ENCODE results near the gene ABCA12. TPM values are rescaled to one million over a fixed set of nuclear protein-coding genes. Genes with fewer than 3 reads are reported as not detected.

Gene ABCA12
- total RNA-seq, 1 experiment from 2014 or later: 1.3 TPM

DNA sequence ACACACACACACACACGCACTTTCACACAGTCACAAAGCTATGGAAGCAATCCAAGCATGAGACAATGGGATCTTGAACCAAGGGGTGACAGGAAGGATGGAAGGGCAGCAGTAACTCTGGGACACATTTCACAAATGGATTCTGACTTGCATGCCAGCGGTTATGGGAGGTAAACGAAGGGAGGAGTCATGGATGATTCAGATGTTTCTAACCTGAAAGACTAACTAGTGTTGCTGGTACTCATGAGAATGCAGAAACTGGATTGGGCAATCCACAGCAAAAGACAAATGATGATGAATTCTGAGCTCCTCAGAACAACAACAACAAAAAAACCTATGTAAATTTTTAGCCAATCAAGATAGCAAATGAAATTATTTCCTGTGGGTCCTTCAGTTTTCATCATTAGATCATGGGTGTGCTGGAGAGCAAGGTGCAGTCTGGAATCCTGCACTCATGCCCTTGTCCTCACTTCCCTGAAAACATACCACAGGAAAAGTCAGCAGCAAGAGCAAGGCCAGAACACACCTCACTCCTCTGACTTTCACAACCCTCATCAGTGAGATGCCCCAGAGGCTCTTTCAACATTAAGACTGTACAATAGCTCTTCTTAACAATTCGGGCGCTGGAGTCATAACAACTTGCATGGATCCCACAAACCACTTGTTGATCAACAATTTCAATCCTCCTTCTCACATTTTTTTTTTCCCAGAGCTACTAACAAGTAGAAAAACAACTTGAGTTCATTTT, 32.6 kb downstream of the ABCA12 start (continued):
- TF ChIP-seq, protein P1, sequence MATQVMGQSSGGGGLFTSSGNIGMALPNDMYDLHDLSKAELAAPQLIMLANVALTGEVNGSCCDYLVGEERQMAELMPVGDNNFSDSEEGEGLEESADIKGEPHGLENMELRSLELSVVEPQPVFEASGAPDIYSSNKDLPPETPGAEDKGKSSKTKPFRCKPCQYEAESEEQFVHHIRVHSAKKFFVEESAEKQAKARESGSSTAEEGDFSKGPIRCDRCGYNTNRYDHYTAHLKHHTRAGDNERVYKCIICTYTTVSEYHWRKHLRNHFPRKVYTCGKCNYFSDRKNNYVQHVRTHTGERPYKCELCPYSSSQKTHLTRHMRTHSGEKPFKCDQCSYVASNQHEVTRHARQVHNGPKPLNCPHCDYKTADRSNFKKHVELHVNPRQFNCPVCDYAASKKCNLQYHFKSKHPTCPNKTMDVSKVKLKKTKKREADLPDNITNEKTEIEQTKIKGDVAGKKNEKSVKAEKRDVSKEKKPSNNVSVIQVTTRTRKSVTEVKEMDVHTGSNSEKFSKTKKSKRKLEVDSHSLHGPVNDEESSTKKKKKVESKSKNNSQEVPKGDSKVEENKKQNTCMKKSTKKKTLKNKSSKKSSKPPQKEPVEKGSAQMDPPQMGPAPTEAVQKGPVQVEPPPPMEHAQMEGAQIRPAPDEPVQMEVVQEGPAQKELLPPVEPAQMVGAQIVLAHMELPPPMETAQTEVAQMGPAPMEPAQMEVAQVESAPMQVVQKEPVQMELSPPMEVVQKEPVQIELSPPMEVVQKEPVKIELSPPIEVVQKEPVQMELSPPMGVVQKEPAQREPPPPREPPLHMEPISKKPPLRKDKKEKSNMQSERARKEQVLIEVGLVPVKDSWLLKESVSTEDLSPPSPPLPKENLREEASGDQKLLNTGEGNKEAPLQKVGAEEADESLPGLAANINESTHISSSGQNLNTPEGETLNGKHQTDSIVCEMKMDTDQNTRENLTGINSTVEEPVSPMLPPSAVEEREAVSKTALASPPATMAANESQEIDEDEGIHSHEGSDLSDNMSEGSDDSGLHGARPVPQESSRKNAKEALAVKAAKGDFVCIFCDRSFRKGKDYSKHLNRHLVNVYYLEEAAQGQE (IDR thresholded peaks at IDR 0.05; ENCODE audit: low read depth): no peak

DNA sequence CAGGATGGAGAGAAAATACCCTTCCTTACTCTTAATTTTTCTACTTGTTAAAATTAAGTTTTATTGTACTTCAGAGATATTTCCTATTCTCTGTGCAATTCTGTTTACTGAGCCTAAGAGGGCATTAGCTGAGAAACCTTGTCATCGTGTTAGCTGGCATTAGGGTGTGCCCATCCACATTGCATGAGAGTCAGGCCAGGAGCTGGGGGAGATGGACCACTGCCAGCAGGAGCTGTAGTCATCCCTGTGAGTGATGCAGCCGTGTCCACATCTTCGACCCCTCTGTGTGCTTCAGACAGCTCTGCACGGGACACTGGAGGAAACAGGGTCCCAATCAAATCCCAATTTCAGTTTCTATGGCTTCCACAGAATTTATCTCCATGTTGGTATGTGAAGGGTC, 34.2 kb downstream of the ABCA12 start:
- H2AFZ ChIP-seq (ENCODE audit: low read depth, low read length, poor library complexity, severe bottlenecking): no peak overlapping the region
- TF ChIP-seq ELF1 (IDR thresholded peaks at IDR 0.05; ENCODE audit: borderline replicate concordance, low read depth): no peak
- TF ChIP-seq POLR2AphosphoS5 (IDR thresholded peaks at IDR 0.05; ENCODE audit: low read depth, low read length): no peak
- no peak for TF ChIP-seq SRF (IDR thresholded peaks at IDR 0.05; ENCODE audit: low read depth)
- H3K36me3 ChIP-seq (ENCODE audit: control insufficient read depth in 1 of 2, insufficient read depth in 2 of 2, low read length in 2 of 2): no peaks in the 10 kb centered on the region
- H3K9me3 ChIP-seq (ENCODE audit: control insufficient read depth in 1 of 2, insufficient read depth in 1 of 2, low read depth in 1 of 2, low read length in 2 of 2): no peaks in the 10 kb centered on the region
- H3K4me2 ChIP-seq (ENCODE audit: low read length): no peak overlapping the region
- BruUV-seq (replicated peaks): no TSS peak
- no peaks in the 10 kb centered on the region for H3K4me1 ChIP-seq (ENCODE audit: control insufficient read depth in 1 of 2, insufficient read depth in 2 of 2, low read length in 2 of 2)
- ATAC-seq (no peak), DNase-seq (ENCODE audit: low read depth, low spot score) (no peak)
- POLR2A ChIA-PET: no interaction called here
- H3K79me2 ChIP-seq (ENCODE audit: insufficient read depth, low read length): no peaks in the 10 kb centered on the region
- H4K20me1 ChIP-seq (ENCODE audit: insufficient read depth): no peaks in the 10 kb centered on the region
- intact Hi-C loops (cut with micrococcal nuclease): no loop called here
- H3K4me3 ChIP-seq (replicated peaks in 1 of 2; ENCODE audit: low read depth in 1 of 2, low read length in 2 of 2): no peak overlapping the region
- RAD21 ChIA-PET (ENCODE audit: low non-redundant PET in 1 of 2, low total read pairs in 2 of 2, uncharacterized antibody in 2 of 2, unreplicated experiment in 2 of 2): no interaction called here
- H3K27me3 ChIP-seq (ENCODE audit: insufficient read depth, low read length): no peaks in the 10 kb centered on the region
- no peak overlapping the region for H3K9ac ChIP-seq (ENCODE audit: low read length)
- no peaks in the 10 kb centered on the region for H3K9me2 ChIP-seq (ENCODE audit: insufficient read depth)
- CTCF ChIA-PET: no interaction called here
- no peak overlapping the region for H3K27ac ChIP-seq (ENCODE audit: low read depth, low read length)

All from HCT116 (cell line).